ENCODE results near the gene OR51Q1. TPM values are rescaled to one million over a fixed set of nuclear protein-coding genes. Genes with fewer than 3 reads are reported as not detected.

OR51Q1 gene
- total RNA-seq, 2 donors from 2014 or later, result not detected

DNA sequence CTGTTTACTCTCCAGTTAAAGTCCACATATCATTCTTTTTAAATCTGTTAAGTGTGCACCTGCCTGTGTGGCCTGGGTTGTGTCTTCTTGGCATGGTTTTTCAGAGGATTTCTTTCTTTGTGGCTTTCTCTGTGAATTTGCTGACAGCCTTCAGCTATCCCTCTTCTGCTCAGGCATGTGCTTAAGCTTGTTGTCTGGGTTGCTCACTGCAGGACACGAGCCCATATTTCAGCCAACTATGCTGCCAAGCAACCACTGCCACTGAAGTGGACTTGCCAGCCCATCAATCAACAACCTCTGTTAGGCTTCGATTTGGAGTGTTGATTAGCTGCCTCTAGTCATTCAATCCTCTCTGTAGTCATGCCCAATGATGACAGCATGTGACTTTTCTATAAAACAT is 45.6 kb downstream of the OR51Q1 start:
- TF ChIP-seq, protein P1, sequence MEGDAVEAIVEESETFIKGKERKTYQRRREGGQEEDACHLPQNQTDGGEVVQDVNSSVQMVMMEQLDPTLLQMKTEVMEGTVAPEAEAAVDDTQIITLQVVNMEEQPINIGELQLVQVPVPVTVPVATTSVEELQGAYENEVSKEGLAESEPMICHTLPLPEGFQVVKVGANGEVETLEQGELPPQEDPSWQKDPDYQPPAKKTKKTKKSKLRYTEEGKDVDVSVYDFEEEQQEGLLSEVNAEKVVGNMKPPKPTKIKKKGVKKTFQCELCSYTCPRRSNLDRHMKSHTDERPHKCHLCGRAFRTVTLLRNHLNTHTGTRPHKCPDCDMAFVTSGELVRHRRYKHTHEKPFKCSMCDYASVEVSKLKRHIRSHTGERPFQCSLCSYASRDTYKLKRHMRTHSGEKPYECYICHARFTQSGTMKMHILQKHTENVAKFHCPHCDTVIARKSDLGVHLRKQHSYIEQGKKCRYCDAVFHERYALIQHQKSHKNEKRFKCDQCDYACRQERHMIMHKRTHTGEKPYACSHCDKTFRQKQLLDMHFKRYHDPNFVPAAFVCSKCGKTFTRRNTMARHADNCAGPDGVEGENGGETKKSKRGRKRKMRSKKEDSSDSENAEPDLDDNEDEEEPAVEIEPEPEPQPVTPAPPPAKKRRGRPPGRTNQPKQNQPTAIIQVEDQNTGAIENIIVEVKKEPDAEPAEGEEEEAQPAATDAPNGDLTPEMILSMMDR (IDR thresholded peaks at IDR 0.05), result no peak
- no peak for TF ChIP-seq POLR2A (IDR thresholded peaks at IDR 0.05)
- ATAC-seq (no peak), DNase-seq (no peak)
- Histone ChIP-seq H3K4me3 (no peak overlapping the region), H3K27me3 (no peaks in the 10 kb centered on the region), H3K27ac (no peak overlapping the region), H3K9me3 (no peaks in the 10 kb centered on the region), H3K36me3 (replicated peaks in 1 of 2; ENCODE audit: insufficient read depth in 1 of 2, low read depth in 2 of 2) (no peaks in the 10 kb centered on the region), H3K4me1 (no peaks in the 10 kb centered on the region)
- intact Hi-C loops (cut with DNase I), result no loop called here
- WGBS, 2 donors, result 16 to 20% methylated on average over 2 of the region's 2 CpGs

Other genes with a start within 250 kb of the OR51Q1 start
- gene OR51V1, start 221.4 kb upstream of the OR51Q1 start, total RNA-seq, result not detected
- 10 to 100 TPM in 1 of 2 donors, not detected in 1; 13.0 TPM for gene HBB, start 195.0 kb upstream of the OR51Q1 start, total RNA-seq
- not detected for gene HBD, start 187.6 kb upstream of the OR51Q1 start, total RNA-seq
- gene HBG1, start 172.3 kb upstream of the OR51Q1 start, total RNA-seq, result not detected
- not detected for gene HBG2, start 167.3 kb upstream of the OR51Q1 start, total RNA-seq
- gene HBE1, start 152.2 kb upstream of the OR51Q1 start, total RNA-seq, result not detected
- gene OR51B4, start 120.2 kb upstream of the OR51Q1 start, total RNA-seq, result under 1 TPM; 0.52 to 0.66 TPM
- gene OR51B2, start 97.8 kb upstream of the OR51Q1 start, total RNA-seq, result under 1 TPM in 1 of 2 donors, not detected in 1; 0.78 TPM
- not detected for gene OR51B5, start 78.6 kb upstream of the OR51Q1 start, total RNA-seq
- not detected for gene OR51B6, start 70.6 kb upstream of the OR51Q1 start, total RNA-seq
- gene OR51M1, start 38.3 kb upstream of the OR51Q1 start, total RNA-seq, result not detected
- gene OR51I1, start 19.4 kb downstream of the OR51Q1 start, total RNA-seq, result not detected
- not detected for gene OR51I2, start 27.2 kb downstream of the OR51Q1 start, total RNA-seq
- not detected for gene OR52D1, start 66.6 kb downstream of the OR51Q1 start, total RNA-seq
- 1 to 10 TPM in 1 of 2 donors, not detected in 1; 1.3 TPM for gene UBQLN3, start 87.8 kb downstream of the OR51Q1 start, total RNA-seq
- gene UBQLNL, start 94.6 kb downstream of the OR51Q1 start, total RNA-seq, result 1 to 10 TPM in 1 of 2 donors, under 1 TPM in 1; 0.52 to 4.3 TPM
- gene OR52H1, start 126.4 kb downstream of the OR51Q1 start, total RNA-seq, result 1 to 10 TPM in 1 of 2 donors, under 1 TPM in 1; 0.78 to 5.9 TPM
- not detected for gene OR52B6, start 158.8 kb downstream of the OR51Q1 start, total RNA-seq
- gene TRIM6, start 174.5 kb downstream of the OR51Q1 start, total RNA-seq, result 1 to 10 TPM; 2.1 to 2.6 TPM
- gene TRIM34, start 202.9 kb downstream of the OR51Q1 start, total RNA-seq, result 1 to 10 TPM; 2.9 to 4.6 TPM